ENCODE measurements around the gene ARAP3. TPM values are rescaled to one million over a fixed set of nuclear protein-coding genes. Genes with fewer than 3 reads are reported as not detected.

ARAP3 gene
- total and polyA plus RNA-seq, 2 donors (not counting 1 experiment from before 2014, with no cell fraction given) = 0.34 to 3.7 TPM

- Histone ChIP-seq H3K79me2 (ENCODE audit: control insufficient read depth, insufficient read depth, low read length) (no peaks in the 10 kb centered on the region), H3K4me2 (replicated peaks; ENCODE audit: low read depth, low read length, poor library complexity, severe bottlenecking) (no peak overlapping the region), H3K36me3 (replicated peaks in 1 of 2; ENCODE audit: control extremely low read depth in 1 of 2, control insufficient read depth in 1 of 2, extremely low read depth in 1 of 2, insufficient read depth in 2 of 2, low read length in 1 of 2) (no peaks in the 10 kb centered on the region), H3K9me3 (ENCODE audit: control extremely low read depth in 1 of 3, control insufficient read depth in 2 of 3, insufficient read depth in 1 of 3, low read length in 2 of 3) (peaks cover 0 to 7% (median 0%) of the 10 kb centered on the region in 3 donors), H3K4me1 (ENCODE audit: control insufficient read depth in 2 of 2, insufficient read depth in 2 of 2, low read length in 2 of 2) (peaks cover 20 to 22% of the 10 kb centered on the region in 2 donors), H3K27ac (ENCODE audit: low read length in 2 of 2) (no peak overlapping the region), H3K9ac (ENCODE audit: low read length) (no peak overlapping the region), H3K4me3 (ENCODE audit: control extremely low read depth in 1 of 5, extremely low read depth in 1 of 5, insufficient read depth in 1 of 5, low read depth in 2 of 5, low read length in 4 of 5) (no peak overlapping the region), H3K27me3 (replicated peaks in 1 of 4; ENCODE audit: control extremely low read depth in 1 of 4, control insufficient read depth in 3 of 4, insufficient read depth in 4 of 4, low read length in 3 of 4) (peaks cover 0 to 42% (median 20%) of the 10 kb centered on the region in 4 experiments), H4K20me1 (ENCODE audit: control insufficient read depth, insufficient read depth, low read length, poor library complexity, severe bottlenecking) (no peaks in the 10 kb centered on the region), H2AFZ (ENCODE audit: insufficient read depth, low read depth, low read length, poor library complexity, severe bottlenecking) (no peak overlapping the region)
- 44% methylated on average over 3 of the region's 3 CpGs for whole genome bisulfite sequencing (ENCODE audit: insufficient coverage)
- TF ChIP-seq EZH2 (IDR thresholded peaks at IDR 0.05; ENCODE audit: borderline replicate concordance, insufficient read depth, low read depth, low read length, poor library complexity, severe bottlenecking) = no peak
- Mint-ChIP-seq H3K4me3 (no peak overlapping the region), H3K27me3 (peaks cover 28% of the 10 kb centered on the region), H3K4me1 (peaks cover 22% of the 10 kb centered on the region), H3K9me3 (ENCODE audit: insufficient read depth) (no peaks in the 10 kb centered on the region), H3K27ac (no peak overlapping the region)
- CTCF ChIA-PET = no interaction called here
- intact Hi-C loops (cut with micrococcal nuclease) = no loop called here
- no peak for ATAC-seq (ENCODE audit: low read depth)
- POLR2A ChIA-PET = no interaction called here
- no peak for DNase-seq
These were observed 24.1 kb upstream of the ARAP3 start for GRCh38 chr5:141706121-141706520.

GRCh38 chr5:141705469-141705868, 23.4 kb upstream of the ARAP3 start:
- Mint-ChIP-seq H3K27me3 (peaks cover 25% of the 10 kb centered on the region), H3K9me3 (ENCODE audit: insufficient read depth) (no peaks in the 10 kb centered on the region), H3K4me3 (no peak overlapping the region), H3K4me1 (peaks cover 23% of the 10 kb centered on the region), H3K27ac (no peak overlapping the region)
- no peak overlapping the region for H3K27ac ChIP-seq (ENCODE audit: low read length in 2 of 2)
- TF ChIP-seq EZH2 (IDR thresholded peaks at IDR 0.05; ENCODE audit: borderline replicate concordance, insufficient read depth, low read depth, low read length, poor library complexity, severe bottlenecking) (no peak), CTCF (IDR thresholded peaks at IDR 0.05) (no peak)
- ChIA-PET CTCF (no interaction called here), POLR2A (no interaction called here)
- H3K27me3 ChIP-seq (replicated peaks in 1 of 4; ENCODE audit: control extremely low read depth in 1 of 4, control insufficient read depth in 3 of 4, insufficient read depth in 4 of 4, low read length in 3 of 4) = peaks cover 0 to 49% (median 26%) of the 10 kb centered on the region in 4 experiments
- H4K20me1 ChIP-seq (ENCODE audit: control insufficient read depth, insufficient read depth, low read length, poor library complexity, severe bottlenecking) = no peaks in the 10 kb centered on the region
- 57% methylated on average over 1 of the region's 1 CpG for WGBS (ENCODE audit: insufficient coverage)
- no peak overlapping the region for H3K9ac ChIP-seq (ENCODE audit: low read length)
- H3K9me3 ChIP-seq (ENCODE audit: control extremely low read depth in 1 of 3, control insufficient read depth in 2 of 3, insufficient read depth in 1 of 3, low read length in 2 of 3) = peaks cover 0 to 7% (median 0%) of the 10 kb centered on the region in 3 donors
- DNase-seq (no peak), ATAC-seq (ENCODE audit: low read depth) (no peak)
- H3K36me3 ChIP-seq (replicated peaks in 1 of 2; ENCODE audit: control extremely low read depth in 1 of 2, control insufficient read depth in 1 of 2, extremely low read depth in 1 of 2, insufficient read depth in 2 of 2, low read length in 1 of 2) = no peaks in the 10 kb centered on the region
- no peaks in the 10 kb centered on the region for H3K79me2 ChIP-seq (ENCODE audit: control insufficient read depth, insufficient read depth, low read length)
- intact Hi-C loops (cut with micrococcal nuclease) = no loop called here
- H2AFZ ChIP-seq (ENCODE audit: insufficient read depth, low read depth, low read length, poor library complexity, severe bottlenecking) = no peak overlapping the region
- H3K4me3 ChIP-seq (ENCODE audit: control extremely low read depth in 1 of 5, extremely low read depth in 1 of 5, insufficient read depth in 1 of 5, low read depth in 2 of 5, low read length in 4 of 5) = no peak overlapping the region
- peaks cover 22 to 27% of the 10 kb centered on the region in 2 donors for H3K4me1 ChIP-seq (ENCODE audit: control insufficient read depth in 2 of 2, insufficient read depth in 2 of 2, low read length in 2 of 2)
- no peak overlapping the region for H3K4me2 ChIP-seq (replicated peaks; ENCODE audit: low read depth, low read length, poor library complexity, severe bottlenecking)

All from B cell (primary cell).